H1 (cell line): ENCODE measurements around the gene PRICKLE2. TPM values are rescaled to one million over a fixed set of nuclear protein-coding genes. Genes with fewer than 3 reads are reported as not detected.

ENCODE experiments used
- CTCF ChIA-PET: fragments of 300-600 bp; sonication (Branson Sonifier 250); formaldehyde crosslinking; loops from one replicate; lab custom pipeline; 2021; ENCODE audit not compliant: partially characterized antibody; lab: Charles Lee
- POLR2A ChIA-PET: fragments of 300-600 bp; sonication (Branson Sonifier 250); formaldehyde crosslinking; loops from one replicate; lab custom pipeline; 2021; ENCODE audit warnings: inconsistent platforms; ENCODE audit not compliant: partially characterized antibody; lab: Charles Lee
- DNase-seq, 2 experiments: peaks; one replicate each; pipeline versions ENCODE4 v3.0.0 to v3.0.0-alpha.2; 2010 to 2022; ENCODE audit warnings: low spot score in 2 of 2, low read depth in 1 of 2, mixed read lengths in 1 of 2
- FAIRE-seq: peaks from 2 replicates; lab custom pipeline; 2011; peaks lifted over from hg19 to GRCh38; lab: Jason Lieb, UNC
- H2AFZ ChIP-seq: 2 replicates; pipeline ENCODE4 v1.8.1; 2012; ENCODE audit warnings: low read length, inconsistent platforms
- H2AK5ac ChIP-seq: 2 replicates; pipeline ENCODE4 v1.6.1; 2013; ENCODE audit warnings: low read depth, low read length
- H2BK120ac ChIP-seq: replicated peaks from 2 replicates; pipeline ENCODE3; 2013; ENCODE audit warnings: low read depth, low read length, inconsistent platforms
- H2BK12ac ChIP-seq: 2 replicates; pipeline ENCODE4 v1.6.1; 2013; ENCODE audit warnings: low read depth, low read length
- H2BK15ac ChIP-seq: 2 replicates; pipeline ENCODE4 v1.6.1; 2013; ENCODE audit warnings: low read length
- H2BK20ac ChIP-seq: 2 replicates; pipeline ENCODE4 v1.6.1; 2013; ENCODE audit warnings: low read length
- H2BK5ac ChIP-seq: 2 replicates; pipeline ENCODE4 v1.6.1; 2013; ENCODE audit warnings: low read depth, low read length
- H3K14ac ChIP-seq: 2 replicates; pipeline ENCODE4 v1.6.1; 2013; ENCODE audit warnings: inconsistent platforms; ENCODE audit not compliant: insufficient read length
- H3K18ac ChIP-seq: 2 replicates; pipeline ENCODE4 v1.6.1; 2013; ENCODE audit warnings: low read length; ENCODE audit errors: extremely low read depth
- H3K23ac ChIP-seq: 2 replicates; pipeline ENCODE4 v1.6.1; 2013; ENCODE audit warnings: inconsistent platforms; ENCODE audit not compliant: insufficient read length
- H3K23me2 ChIP-seq: 2 replicates; pipeline ENCODE4 v1.6.1; 2013; ENCODE audit warnings: low read depth, low read length
- H3K27ac ChIP-seq: 2 replicates; pipeline ENCODE4 v1.6.1; 2011; ENCODE audit warnings: low read depth, low read length, inconsistent platforms
- H3K27me3 ChIP-seq, 4 experiments: replicated peaks in 1 of 4; 1 replicate in 1 of 4; 2 replicates in 3 of 4; pipeline versions ENCODE4 v1.6.1 to v1.8.1; 2011 to 2013; ENCODE audit warnings: low read length in 3 of 4, mild to moderate bottlenecking in 3 of 4, inconsistent platforms in 2 of 4, mixed read lengths in 2 of 4, moderate library complexity in 1 of 4; ENCODE audit not compliant: control insufficient read depth in 3 of 4, insufficient read depth in 3 of 4; ENCODE audit errors: extremely low read depth in 1 of 4
- H3K36me3 ChIP-seq, 4 experiments: 2 replicates each; pipeline versions ENCODE4 v1.6.1 to v1.8.1; 2011 to 2013; ENCODE audit warnings: mild to moderate bottlenecking in 4 of 4, low read length in 3 of 4, moderate library complexity in 2 of 4, control low read depth in 1 of 4, inconsistent platforms in 1 of 4; ENCODE audit not compliant: insufficient read depth in 4 of 4, control insufficient read depth in 2 of 4
- H3K4ac ChIP-seq: replicated peaks from 2 replicates; pipeline ENCODE3; 2013; ENCODE audit warnings: low read length, low read depth, mixed read lengths, inconsistent platforms; ENCODE audit not compliant: insufficient read length
- H3K4me1 ChIP-seq, 4 experiments: replicated peaks in 1 of 4; 1 replicate in 1 of 4; 2 replicates in 3 of 4; pipeline versions ENCODE4 v1.6.1 to v1.8.1; 2011 to 2013; ENCODE audit warnings: low read length in 3 of 4, inconsistent platforms in 2 of 4, mixed read lengths in 1 of 4; ENCODE audit not compliant: insufficient read depth in 4 of 4, control insufficient read depth in 3 of 4
- H3K4me2 ChIP-seq, 2 experiments: 2 replicates each; pipeline versions ENCODE4 v1.6.1 to v1.8.1; 2011 to 2013; ENCODE audit warnings: low read depth in 2 of 2, low read length in 2 of 2, control low read depth in 1 of 2, inconsistent platforms in 1 of 2, mild to moderate bottlenecking in 1 of 2; ENCODE audit not compliant: insufficient read depth in 1 of 2
- H3K4me3 ChIP-seq, 4 experiments: fragments of 200-600, 300-600 bp in 1 of 4; sonication (generic), shearing (Covaris generic), sonication (Bioruptor Twin) in 1 of 4; 2 replicates each; pipeline versions ENCODE4 v1.5.1 to v1.8.1; 2011 to 2016; ENCODE audit warnings: low read length in 4 of 4, low read depth in 3 of 4, control low read depth in 2 of 4, inconsistent platforms in 2 of 4, mild to moderate bottlenecking in 2 of 4, mixed read lengths in 1 of 4, moderate library complexity in 1 of 4; ENCODE audit not compliant: insufficient read depth in 2 of 4; ENCODE audit errors: extremely low read depth in 1 of 4
- H3K56ac ChIP-seq: replicated peaks from 2 replicates; pipeline ENCODE3; 2013; ENCODE audit warnings: low read depth, mild to moderate bottlenecking, mixed read lengths, low read length, inconsistent platforms; ENCODE audit not compliant: insufficient read length
- H3K79me1 ChIP-seq: 2 replicates; pipeline ENCODE4 v1.6.1; 2013; ENCODE audit warnings: low read depth, low read length, control low read depth
- H3K79me2 ChIP-seq, 2 experiments: 2 replicates each; pipeline versions ENCODE4 v1.6.1 to v1.8.1; 2012 to 2013; ENCODE audit warnings: low read length in 2 of 2, mild to moderate bottlenecking in 2 of 2, inconsistent platforms in 1 of 2; ENCODE audit not compliant: insufficient read depth in 2 of 2, control insufficient read depth in 1 of 2
- H3K9ac ChIP-seq, 4 experiments: replicated peaks in 1 of 4; 1 replicate in 1 of 4; 2 replicates in 3 of 4; pipeline versions ENCODE4 v1.6.1 to v1.8.1; 2011 to 2013; ENCODE audit warnings: low read depth in 3 of 4, low read length in 3 of 4, control low read depth in 2 of 4, mild to moderate bottlenecking in 2 of 4, moderate library complexity in 2 of 4, inconsistent platforms in 1 of 4; ENCODE audit errors: extremely low read depth in 1 of 4
- H3K9me3 ChIP-seq, 2 experiments: 2 replicates each; pipeline versions ENCODE4 v1.6.1 to v1.8.1; 2012 to 2013; ENCODE audit warnings: mild to moderate bottlenecking in 2 of 2, moderate library complexity in 2 of 2, control low read depth in 1 of 2, inconsistent platforms in 1 of 2, low read depth in 1 of 2, low read length in 1 of 2, mixed read lengths in 1 of 2; ENCODE audit not compliant: insufficient read depth in 2 of 2
- H4K20me1 ChIP-seq, 2 experiments: replicated peaks in 1 of 2; 2 replicates each; pipeline versions ENCODE3 to v1.8.1; 2011 to 2013; ENCODE audit warnings: inconsistent platforms in 2 of 2, low read length in 2 of 2, mild to moderate bottlenecking in 1 of 2; ENCODE audit not compliant: insufficient read depth in 2 of 2, control insufficient read depth in 1 of 2
- H4K5ac ChIP-seq: 2 replicates; pipeline ENCODE4 v1.6.1; 2013; ENCODE audit warnings: low read length, low read depth, mixed read lengths, inconsistent platforms; ENCODE audit not compliant: insufficient read length
- H4K8ac ChIP-seq: 2 replicates; pipeline ENCODE4 v1.8.0; 2013; ENCODE audit warnings: mild to moderate bottlenecking, moderate library complexity, low read length, inconsistent platforms; ENCODE audit not compliant: insufficient read depth; ENCODE audit errors: extremely low read depth
- H4K91ac ChIP-seq: replicated peaks from 2 replicates; pipeline ENCODE3; 2013; ENCODE audit warnings: low read length, mixed read lengths, inconsistent platforms; ENCODE audit not compliant: insufficient read length
- CBX8 ChIP-seq: fragments of 300-800, 300-1000 bp; sonication (generic); IDR thresholded peaks from 2 replicates; pipeline ENCODE4 v1.7.1; 2016; ENCODE audit warnings: low read depth, low read length, borderline replicate concordance
- CEBPB ChIP-seq: IDR thresholded peaks from 2 replicates; pipeline ENCODE4 v1.6.1; 2012; ENCODE audit warnings: low read depth, low read length
- E2F6 ChIP-seq: IDR thresholded peaks from 2 replicates; pipeline ENCODE4 v1.6.1; 2012; ENCODE audit warnings: inconsistent platforms
- EZH2 ChIP-seq: fragments of 200-600 bp; sonication (generic); IDR thresholded peaks from 2 replicates; pipeline ENCODE4 v1.7.1; 2012; ENCODE audit warnings: low read depth, mild to moderate bottlenecking, moderate library complexity, low read length, inconsistent platforms; ENCODE audit not compliant: severe bottlenecking
- RAD21 ChIP-seq, 2 experiments: IDR thresholded peaks in 1 of 2; conservative IDR thresholded peaks in 1 of 2; 2 replicates each; pipeline ENCODE4 v1.6.1; 2011; ENCODE audit warnings: low read depth in 2 of 2, low read length in 2 of 2, improper control_type of control experiment in 1 of 2, inconsistent platforms in 1 of 2, mild to moderate bottlenecking in 1 of 2, moderate library complexity in 1 of 2
- TAF1 ChIP-seq: IDR thresholded peaks from 2 replicates; pipeline ENCODE4 v1.6.1; 2011; ENCODE audit warnings: mild to moderate bottlenecking, low read depth, low read length
- WGBS, 2 experiments: shearing (Covaris generic) in 1 of 2; methylation state at CpG; one replicate each; pipeline versions ENCODE4 v1.1.6 to v1.1.7; 2013 to 2015; ENCODE audit warnings: low lambda C conversion rate in 2 of 2, mixed read lengths in 2 of 2, inconsistent platforms in 1 of 2, low coverage in 1 of 2, missing lambda C conversion rate in 1 of 2; ENCODE audit not compliant: insufficient replicate concordance in 2 of 2, insufficient coverage in 1 of 2, insufficient read length in 1 of 2; ENCODE audit errors: extremely low coverage in 1 of 2, missing lambda C conversion rate in 1 of 2; 5-methylcytosine and 5-hydroxymethylcytosine counted together
- polyA plus RNA-seq, 7 experiments: library from polyadenylated mRNA; depleted of rRNA in 3 of 7; stranded (reverse) in 5 of 7; unstranded in 2 of 7; fragments of >200 nt in 5 of 7; fragments of 200-250 nt in 2 of 7; gene quantifications; 1 replicate in 5 of 7; 2 replicates in 1 of 7; 4 replicates in 1 of 7; pipeline versions ENCODE4 v1.2.1 to v1.2.3, GENCODE V29; 2011 to 2013; ENCODE audit warnings: missing spikeins in 2 of 7, mixed read lengths in 2 of 7
- total RNA-seq: library from RNA; stranded (reverse); fragmentation: NEBNext Ultra II Directional; extraction: Animal tissue kit (Norgen Biotek cat#: 25700); gene quantifications from 2 replicates; pipeline ENCODE4 v1.2.1, GENCODE V29; 2021

The PRICKLE2 gene
- total and polyA plus RNA-seq, 2 of the 8 experiments (the other 6 are each of a cell fraction or from before 2014, with no cell fraction given): 2.9 to 8.0 TPM

- H4K20me1 ChIP-seq: no peaks in the 10 kb centered on the region
- no peak overlapping the region for H2BK12ac ChIP-seq
- H2BK5ac ChIP-seq: no peak overlapping the region
- no peak overlapping the region for H4K91ac ChIP-seq
- H3K23ac ChIP-seq: no peak overlapping the region
- H2BK15ac ChIP-seq: no peak overlapping the region
- no peak overlapping the region for H4K8ac ChIP-seq
- no peak overlapping the region for H3K18ac ChIP-seq
- H4K5ac ChIP-seq: no peak overlapping the region
- ChIA-PET POLR2A (no interaction called here), CTCF (interaction anchor here (0.7 to 2.1 kb wide), 3 partner anchors 13 to 183 kb away, joined by 3 to 6 read pairs (median 6); no protein-coding TSS in a partner anchor)
- H3K9me3 ChIP-seq: no peaks in the 10 kb centered on the region
- FAIRE-seq (no peak), DNase-seq (no peak)
- no peak overlapping the region for H3K4me2 ChIP-seq
- H3K9ac ChIP-seq: no peak overlapping the region
- WGBS, 2 experiments: 90% methylated on average over 1 of the region's 1 CpG; no CpG with 5 or more reads in 1 of the 2 experiments
- no peak overlapping the region for H2BK120ac ChIP-seq
- H3K79me1 ChIP-seq: no peaks in the 10 kb centered on the region
- TF ChIP-seq CBX8 (no peak), CEBPB (no peak), EZH2 (no peak), TAF1 (no peak), E2F6 (no peak), RAD21 (IDR thresholded peaks at IDR 0.05 in 1 of 2, conservative IDR thresholded peaks at IDR 0.05 in 1 of 2; ENCODE audit: low read depth in 2 of 2, low read length in 2 of 2) (no peak)
- H3K56ac ChIP-seq: no peak overlapping the region
- no peak overlapping the region for H2BK20ac ChIP-seq
- no peak overlapping the region for H3K4ac ChIP-seq
- no peak overlapping the region for H3K4me3 ChIP-seq
- H3K14ac ChIP-seq: no peak overlapping the region
- H3K79me2 ChIP-seq: no peaks in the 10 kb centered on the region
- H3K36me3 ChIP-seq: no peaks in the 10 kb centered on the region
- peaks cover 0 to 3% (median 1%) of the 10 kb centered on the region in 4 experiments; a peak in 2 of 7 replicates for H3K4me1 ChIP-seq
- no peak overlapping the region for H2AFZ ChIP-seq
- H3K27me3 ChIP-seq: no peaks in the 10 kb centered on the region
- no peak overlapping the region for H3K27ac ChIP-seq
- no peak overlapping the region for H2AK5ac ChIP-seq
- no peaks in the 10 kb centered on the region for H3K23me2 ChIP-seq
Measured at GRCh38 chr3:64042952-64043351, 182.3 kb downstream of the PRICKLE2 start.
